Stimulated activated naive CD8-positive, alpha-beta T cell treated with anti-CD3 and anti-CD28 coated beads, Interleukin-15, Interleukin-2, amounts not matched to agents 100 U/mL and 50 U/mL, for 24 hours (primary cell): ENCODE results near the gene DENND2D.
A peak's percentile ranks its signal among the peaks of the same experiment; 100 is the strongest.

Source experiments
- ATAC-seq: fragments of 150-1000 bp; cut with Tn5 transposase; one replicate; pipeline ENCODE4 v1.10.0; 2021
- DNase-seq: peaks from one replicate; pipeline ENCODE4 v3.0.0; 2021

DENND2D gene, protein sequence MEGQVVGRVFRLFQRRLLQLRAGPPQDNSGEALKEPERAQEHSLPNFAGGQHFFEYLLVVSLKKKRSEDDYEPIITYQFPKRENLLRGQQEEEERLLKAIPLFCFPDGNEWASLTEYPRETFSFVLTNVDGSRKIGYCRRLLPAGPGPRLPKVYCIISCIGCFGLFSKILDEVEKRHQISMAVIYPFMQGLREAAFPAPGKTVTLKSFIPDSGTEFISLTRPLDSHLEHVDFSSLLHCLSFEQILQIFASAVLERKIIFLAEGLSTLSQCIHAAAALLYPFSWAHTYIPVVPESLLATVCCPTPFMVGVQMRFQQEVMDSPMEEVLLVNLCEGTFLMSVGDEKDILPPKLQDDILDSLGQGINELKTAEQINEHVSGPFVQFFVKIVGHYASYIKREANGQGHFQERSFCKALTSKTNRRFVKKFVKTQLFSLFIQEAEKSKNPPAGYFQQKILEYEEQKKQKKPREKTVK

DNA sequence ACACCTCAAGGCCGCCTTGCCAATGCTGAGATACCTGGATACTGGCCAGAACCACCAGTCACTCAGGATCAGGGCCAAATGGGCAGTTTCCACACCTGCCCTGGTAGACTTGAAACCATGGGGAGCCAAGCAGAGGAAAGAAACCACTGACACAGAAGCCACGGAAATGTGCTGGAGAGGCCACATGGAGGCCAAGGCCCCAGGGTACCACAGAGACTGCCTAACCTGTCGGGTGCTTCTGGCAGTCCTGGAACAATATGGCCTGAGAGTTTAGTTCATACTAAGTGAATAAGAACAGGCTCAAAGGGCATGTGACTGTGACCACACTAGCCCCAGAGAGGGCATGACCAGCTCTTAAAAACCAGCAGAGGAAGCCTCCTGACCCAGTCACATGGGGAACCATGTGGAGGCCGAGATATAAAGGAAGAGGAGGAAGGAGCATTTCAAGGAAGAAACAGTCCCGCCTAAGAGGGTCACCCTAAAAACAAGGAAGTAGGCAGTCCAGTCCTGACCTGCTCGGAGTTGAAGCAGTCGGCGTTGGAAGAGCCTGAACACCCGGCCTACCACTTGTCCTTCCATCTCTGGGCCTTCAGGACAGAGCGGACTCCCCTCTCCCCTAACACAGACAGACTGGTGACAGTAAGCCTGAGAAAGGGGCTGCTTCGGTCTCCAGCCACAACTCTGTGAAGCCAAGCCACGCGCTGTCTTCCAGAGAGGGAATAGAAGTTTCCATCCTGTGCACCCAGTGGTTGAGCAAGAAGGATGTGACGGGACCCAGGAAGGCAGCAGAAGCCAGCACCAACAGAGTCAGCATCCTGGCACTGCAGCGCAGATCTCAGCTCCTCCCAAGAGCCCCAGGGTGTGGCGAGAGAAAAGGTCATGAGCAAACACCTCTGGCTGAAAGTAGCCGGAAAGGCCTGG is at the start of gene DENND2D:
TSS of gene DENND2D (minus strand) at position 766 of the 921 bp plus-strand sequence. CDS start at position 579, 187 bp downstream.
- DNase-seq, result peak; percentile 76

DNA sequence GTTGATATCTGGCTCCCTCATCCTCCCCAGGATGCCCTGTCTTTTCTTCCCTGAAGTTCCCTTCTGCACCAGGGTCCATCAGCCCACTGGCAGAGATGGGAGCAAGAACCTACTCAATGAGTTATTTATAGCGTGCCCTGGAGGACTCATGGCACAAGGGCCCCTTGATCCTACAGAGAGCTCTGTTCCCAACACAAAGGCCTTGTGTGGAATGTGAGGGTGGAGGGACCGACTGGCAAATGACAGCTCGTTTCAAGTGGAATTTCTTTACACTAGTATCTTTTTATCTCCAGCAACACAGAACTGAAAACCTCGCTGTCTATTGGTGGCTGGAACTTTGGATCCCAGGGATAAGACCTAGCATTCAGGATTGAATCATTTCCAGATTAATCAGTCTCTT is 49.5 kb upstream of the DENND2D start:
- DNase-seq (no peak), ATAC-seq (no peak)

More for the DNA sequence above, at the start of gene DENND2D:
- peak; percentile 68 for ATAC-seq

DNA sequence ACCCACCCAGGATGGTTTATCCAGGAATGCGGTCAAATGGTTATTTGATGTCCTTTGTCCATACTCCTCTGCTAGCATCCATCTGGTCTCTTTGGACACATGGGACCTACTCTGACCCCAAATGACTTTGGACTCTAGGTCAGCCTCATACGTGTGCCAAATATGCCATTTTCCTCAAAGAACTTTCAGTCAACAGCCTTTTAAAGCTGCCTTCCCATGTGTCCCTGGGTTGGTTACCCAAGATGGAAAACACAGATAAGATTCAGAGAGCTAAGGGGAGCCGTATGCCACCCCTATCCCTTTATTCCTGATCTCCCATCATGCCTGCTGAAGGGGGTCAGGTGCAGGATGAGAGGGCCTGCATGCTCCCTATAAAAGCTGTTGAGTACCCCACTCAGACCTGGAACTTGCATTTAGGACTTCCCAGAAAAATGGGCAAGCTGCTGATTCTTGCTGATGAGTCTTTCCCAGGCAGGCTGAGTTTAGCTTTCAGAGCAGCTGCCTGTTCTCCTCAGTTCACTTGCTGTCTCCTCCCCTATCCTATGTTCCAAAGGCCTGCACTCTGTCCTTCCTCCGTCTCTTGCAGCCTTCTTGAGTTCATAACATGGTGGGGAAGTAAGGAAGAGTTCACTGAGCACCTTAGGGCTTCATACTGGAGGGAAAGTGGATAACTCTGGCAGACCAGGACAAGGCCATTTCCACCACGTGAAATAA is 46.8 kb upstream of the DENND2D start:
- ATAC-seq (no peak), DNase-seq (no peak)

DNA sequence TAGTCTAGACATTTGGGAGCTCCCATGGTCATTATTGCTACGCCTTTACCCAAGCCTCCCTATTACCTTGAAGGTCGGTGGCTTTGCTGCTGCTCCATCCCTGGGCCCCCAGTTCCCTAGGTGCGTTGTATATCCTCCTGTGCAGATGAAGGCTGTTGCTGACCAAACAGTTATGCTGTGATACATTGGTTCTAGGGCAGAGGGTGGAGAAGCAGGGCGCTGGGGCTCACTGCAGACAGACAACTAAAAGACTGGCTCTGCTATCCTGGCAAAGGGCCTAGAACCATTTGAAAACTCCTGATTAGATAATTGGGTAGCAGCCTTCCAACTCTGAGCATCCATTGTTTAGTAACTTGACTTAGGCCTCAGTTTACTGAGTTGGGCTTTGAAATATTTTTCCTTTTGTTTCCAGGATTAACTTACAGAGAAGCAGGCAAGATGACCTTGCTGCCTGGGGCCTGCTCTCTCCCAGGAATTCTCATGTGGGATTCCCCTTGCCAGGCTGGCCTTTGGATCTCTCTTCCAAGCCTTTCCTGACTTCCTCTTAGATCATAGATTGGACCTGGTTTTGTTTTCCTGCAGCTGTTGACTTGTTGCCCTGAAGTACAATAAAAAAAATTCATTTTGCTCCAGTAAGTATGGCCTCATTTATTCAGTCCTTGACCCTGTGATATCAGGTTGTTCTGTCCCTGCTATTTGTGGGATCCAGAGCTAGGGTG is 42.5 kb upstream of the DENND2D start:
- ATAC-seq, result no peak
- no peak for DNase-seq

DNA sequence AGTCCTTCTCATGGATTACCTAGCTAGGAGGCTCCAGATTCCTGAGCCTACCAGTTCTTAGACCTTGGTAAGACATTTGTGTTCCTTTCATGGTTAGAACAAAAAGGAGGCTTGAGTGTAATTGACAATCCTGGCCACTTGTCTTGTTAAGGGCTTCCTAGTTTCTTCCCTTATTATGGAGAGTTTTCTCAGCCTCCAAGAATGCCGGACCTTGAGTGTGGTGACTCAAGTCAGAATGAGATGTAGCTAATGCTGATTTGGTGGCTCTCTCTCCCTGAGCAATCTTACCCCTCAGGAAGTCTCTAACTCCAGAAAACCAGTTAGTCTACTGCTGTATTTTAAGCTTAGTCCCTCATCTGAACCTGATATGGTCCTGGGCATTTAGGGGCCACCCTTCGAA is 41.4 kb upstream of the DENND2D start:
- DNase-seq, result no peak
- ATAC-seq, result no peak

DNA sequence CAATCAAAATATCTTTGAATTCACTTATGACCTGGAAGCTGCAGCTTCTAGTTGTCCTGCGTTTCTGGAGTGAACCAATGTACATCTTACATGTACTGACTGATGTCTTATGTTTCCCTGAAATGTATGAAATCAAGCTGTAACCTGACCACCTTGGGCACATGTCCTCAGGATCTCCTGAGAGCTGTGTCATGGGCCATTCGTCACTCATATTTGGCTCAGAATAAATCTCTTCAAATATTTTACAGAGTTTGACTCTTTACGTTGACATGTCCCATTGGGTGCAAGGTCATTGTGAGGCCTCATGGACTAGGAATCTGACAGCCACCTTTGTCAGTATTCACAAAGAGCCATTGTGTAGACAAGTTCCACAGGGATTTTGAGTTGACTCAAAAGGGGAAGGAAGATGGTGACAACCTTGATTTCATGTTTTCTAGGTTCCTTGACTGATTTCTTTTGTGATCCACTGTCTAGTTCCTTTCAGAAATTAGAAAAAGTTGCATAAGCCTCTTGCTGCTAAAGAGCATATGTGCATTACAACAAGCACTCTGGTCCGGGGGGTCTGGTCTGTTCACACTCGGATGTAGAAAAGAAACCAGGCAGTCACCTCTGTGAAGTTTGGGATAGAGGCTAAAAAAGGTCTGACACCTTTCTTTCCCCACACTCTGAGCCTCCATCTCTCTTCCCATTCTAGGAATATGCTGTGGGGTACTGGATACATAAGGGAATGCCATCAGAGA is 37.8 kb upstream of the DENND2D start:
- ATAC-seq (no peak), DNase-seq (no peak)

DNA sequence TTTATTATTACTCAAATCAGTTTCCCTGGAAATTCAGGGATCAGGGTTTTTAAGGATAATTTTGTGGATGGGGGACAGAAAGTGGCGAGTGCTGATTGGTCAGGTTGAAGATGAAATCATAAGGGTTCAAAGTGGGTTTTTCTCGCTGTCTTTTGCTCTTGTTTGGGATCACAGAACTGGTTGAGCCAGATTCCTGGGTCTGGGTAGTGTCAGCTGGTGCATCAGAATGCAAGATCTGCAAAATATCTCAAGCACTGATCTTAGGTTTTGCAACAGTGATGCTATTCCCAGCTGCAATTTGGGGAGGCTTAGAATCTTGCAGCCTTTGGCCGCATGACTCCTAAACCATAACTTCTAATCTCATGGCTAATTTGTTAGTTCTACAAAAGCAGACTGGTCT is 36.4 kb upstream of the DENND2D start:
- no peak for ATAC-seq
- DNase-seq, result no peak

DNA sequence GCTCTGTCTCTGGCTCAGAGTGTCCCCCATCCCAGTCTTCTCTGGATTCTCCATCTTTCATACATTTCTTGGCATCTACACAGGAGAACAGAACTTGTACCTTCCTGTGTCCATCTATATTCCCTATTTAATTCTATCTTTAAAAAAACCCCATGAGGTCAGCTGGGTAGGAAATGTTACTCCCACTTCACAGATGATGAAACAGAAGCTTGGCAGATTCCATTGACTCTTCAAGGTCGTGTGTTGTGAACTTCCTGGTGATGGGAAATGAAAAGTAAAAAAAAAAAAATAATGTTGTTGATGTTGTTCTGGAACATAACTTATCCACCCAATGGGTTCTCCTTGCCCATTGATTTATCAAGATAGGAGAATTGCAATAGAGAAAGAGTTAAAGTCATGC is 35.9 kb upstream of the DENND2D start:
- ATAC-seq (no peak), DNase-seq (no peak)

DNA sequence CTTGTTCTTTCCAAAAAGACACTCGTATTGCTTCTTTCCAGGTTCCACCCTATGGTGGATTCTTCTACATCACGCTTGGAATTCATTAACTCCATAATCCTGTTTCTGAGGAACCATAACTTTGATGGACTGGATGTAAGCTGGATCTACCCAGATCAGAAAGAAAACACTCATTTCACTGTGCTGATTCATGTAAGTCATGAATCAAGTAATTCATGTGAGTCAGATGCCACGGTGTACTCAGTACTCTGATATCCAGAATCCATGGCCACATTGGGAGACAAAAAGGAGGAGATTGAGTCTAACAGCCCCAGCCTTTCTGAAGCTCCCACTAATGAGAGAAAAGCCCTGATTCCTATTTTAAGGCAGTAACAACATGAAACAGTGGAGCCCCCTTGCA is 34.4 kb upstream of the DENND2D start:
- ATAC-seq, result peak; percentile 59
- DNase-seq, result no peak

DNA sequence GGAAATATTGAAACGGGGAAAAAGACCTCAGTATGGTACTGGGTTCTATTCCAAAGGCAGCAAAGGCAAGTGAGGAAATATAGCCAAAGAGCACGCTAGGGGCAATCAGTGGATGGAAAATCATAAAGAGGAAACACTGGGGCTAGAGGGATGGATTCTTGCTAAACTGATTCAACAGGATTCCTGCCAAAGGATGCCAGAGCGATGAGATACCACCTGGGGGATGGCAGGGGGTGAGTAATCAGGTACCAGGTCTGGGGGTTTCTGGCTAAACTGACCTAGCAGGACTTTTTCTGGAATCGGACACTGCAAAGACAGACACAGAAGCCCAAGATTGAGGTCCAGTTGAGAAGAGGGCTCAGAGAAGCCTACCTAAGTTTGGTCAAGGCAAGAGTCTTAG is 33.8 kb upstream of the DENND2D start:
- DNase-seq (no peak), ATAC-seq (no peak)

DNA sequence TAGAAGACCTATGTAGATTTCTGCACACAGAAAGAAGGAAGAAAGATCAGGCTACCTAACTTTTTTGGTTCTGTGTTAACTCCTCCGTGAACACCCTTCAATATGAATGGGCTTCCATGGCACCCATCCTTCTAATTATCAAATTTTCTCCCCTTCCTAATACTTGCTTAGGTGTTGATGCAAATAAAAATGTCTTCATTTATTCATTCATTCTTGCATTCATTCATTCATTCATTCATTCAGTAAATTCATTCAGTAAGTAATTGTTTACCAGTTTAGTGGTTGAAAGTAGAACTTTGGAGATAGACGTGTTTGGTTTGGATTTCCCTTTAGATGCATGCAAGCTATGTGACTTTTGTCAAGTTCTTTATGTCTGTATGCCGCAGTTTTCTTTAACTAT is 31.7 kb upstream of the DENND2D start:
- DNase-seq (no peak), ATAC-seq (no peak)

DNA sequence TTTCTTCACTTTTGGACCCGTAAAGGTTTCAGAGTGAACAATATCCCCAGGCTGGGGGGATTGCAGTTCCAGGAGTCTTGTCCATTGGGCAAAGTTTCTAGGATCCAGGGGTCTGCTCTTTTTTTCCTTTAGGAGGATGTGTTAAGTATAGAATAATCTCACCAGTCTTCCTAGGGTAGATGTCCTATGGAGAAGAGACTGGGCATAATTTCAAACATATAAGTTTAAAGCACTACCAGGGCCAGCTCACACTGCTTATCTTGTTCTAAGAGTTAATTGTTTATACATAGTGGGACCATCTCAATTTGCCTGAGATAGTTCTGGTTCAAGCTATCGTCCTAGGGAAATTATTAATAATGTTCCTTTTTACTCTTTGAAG is 28.3 kb upstream of the DENND2D start:
- ATAC-seq (no peak), DNase-seq (no peak)

DNA sequence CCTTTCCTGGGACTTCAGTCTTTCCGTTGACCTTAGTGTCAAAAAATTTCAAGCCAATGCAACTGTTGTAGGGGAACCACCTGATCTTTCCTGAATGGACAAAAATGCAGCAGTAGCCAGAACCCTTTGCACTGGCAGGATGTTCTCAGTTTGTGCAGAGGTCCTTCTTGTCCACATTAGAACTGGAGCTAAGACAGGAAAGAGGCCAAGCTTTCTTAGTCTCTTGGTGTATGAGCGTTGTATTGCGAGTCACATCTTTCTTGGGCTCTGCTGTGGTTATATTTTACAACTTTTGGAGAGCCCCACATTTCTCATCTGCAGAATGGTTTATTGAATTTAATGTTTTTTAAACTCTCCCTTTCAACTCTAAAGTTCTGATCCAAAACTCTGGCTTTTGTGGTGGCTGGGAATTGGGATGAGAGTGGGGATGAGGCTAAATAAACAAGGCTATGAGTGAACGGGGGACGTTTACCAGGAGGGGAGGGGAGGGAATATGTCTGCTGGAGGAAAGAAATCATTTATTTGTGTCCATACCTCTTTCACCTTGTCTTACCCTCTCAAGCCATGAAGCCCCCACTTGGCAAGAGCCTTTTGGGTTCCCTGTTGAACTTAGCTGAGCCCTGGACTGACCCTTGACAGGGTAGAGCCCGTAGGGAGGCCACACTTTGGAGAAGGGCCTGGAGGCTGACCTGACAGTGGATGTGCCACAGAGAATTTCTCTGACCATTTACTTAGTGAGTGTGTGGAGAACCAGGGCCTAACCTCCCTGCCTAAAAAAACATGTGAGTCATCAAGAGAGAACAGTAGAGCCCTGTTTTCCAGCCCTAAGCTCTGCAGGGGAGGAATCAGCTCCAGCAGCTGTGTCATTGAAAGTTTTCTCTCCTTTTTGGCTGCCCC is 27.7 kb upstream of the DENND2D start:
- no peak for DNase-seq
- ATAC-seq, result peak; percentile 59

DNA sequence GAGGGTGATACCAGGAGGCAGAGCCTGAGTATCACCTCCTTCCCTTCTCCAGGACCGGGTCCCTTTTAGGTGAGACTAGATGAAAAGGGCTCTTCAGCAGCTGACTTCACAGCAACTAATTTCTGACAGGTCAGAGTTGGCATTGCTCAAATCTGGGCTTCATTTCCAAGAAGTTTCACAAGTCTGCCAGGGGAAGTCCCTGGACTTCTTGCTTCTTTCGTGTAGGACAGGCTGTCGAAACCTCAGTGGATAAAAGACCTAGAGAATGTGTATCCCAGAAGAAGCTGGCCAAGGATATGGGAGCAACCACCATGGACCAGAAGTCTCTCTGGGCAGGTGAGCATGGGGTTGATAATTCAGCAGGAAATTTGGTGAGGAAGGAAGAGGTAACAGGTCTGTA is 27.0 kb upstream of the DENND2D start, which contains the start of gene CHI3L2:
TSS of gene CHI3L2 (plus strand) at position 280 of the 400 bp plus-strand sequence. CDS start at position 297, 17 bp downstream.
- ATAC-seq (no peak), DNase-seq (no peak)

DNA sequence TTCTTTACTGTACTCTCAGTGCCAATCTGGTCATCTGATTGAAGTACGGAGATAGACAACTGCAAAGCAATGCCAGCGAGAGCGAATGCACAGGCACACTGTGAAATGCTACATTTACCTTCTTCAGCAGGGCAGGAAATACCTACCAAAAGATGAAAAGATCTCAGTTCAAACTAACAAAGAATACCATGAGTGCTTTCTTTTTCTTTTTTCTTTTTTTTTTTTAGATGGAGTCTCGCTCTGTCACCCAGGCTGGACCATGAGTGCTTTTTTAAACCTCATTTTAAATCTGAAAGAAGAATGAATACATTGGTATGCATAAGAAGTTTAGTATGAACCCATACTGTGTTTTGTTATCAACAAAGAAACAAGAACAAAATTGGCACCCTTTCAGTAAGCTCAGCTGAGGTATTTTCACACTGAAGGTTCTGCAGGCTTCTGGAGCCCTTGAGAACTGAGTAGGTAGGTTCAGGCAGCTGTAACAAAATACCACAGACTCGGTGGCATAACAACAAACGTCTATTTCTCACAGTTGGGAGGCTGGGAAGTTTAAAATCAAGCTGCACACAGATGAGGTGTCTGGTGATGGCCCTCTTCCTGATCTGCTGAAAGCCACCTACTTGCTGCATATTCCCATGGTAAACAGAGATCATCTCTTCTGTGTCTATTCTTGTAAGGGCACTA is 25.4 kb upstream of the DENND2D start:
- no peak for DNase-seq
- ATAC-seq, result no peak

DNA sequence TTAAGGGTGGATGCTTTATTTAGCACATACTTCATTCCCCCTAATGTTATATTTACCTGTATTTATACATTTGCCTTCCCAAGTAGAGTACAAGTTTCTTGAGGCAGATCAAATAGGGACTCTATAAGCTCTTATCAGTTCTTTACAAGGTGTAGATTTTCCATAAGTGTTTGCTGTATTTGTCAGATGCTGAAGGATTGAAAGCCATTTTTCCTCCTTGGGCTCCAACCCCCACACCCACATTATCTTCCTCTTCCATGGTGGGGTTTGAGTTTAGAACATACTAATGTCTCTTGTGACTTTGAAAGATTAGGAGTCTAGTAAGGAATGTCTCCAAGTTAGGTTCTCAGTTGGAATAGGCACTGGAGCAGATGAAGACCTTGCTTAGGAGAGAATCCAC is 24.6 kb upstream of the DENND2D start:
- no peak for ATAC-seq
- DNase-seq, result no peak

DNA sequence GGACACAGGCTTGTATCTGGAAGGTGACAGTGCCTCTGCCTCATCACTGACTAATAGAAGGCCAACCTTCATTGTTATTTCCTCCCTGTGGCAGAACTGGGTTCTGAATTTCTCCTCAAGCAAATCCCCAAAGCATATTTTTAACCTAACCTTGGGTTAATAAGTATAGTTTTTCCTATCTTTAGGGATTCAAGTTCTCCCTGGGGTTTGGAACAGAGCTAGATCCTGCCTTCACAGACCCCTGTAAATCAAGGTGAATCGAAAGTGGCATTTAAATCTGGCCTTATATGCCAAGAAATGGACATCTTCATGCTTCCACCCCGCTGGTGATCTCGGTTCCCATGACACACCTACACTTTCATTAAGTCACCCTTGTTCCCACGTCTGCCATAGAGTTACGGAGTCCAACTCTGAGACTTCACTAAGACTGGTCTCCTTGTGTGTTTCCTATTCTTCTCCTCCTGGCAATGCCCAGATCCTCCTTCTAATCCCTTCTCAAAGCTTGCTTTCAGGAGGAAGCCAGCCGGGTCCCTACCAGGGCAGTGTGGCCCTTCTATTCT is 22.8 kb upstream of the DENND2D start:
- ATAC-seq, result no peak
- no peak for DNase-seq

DNA sequence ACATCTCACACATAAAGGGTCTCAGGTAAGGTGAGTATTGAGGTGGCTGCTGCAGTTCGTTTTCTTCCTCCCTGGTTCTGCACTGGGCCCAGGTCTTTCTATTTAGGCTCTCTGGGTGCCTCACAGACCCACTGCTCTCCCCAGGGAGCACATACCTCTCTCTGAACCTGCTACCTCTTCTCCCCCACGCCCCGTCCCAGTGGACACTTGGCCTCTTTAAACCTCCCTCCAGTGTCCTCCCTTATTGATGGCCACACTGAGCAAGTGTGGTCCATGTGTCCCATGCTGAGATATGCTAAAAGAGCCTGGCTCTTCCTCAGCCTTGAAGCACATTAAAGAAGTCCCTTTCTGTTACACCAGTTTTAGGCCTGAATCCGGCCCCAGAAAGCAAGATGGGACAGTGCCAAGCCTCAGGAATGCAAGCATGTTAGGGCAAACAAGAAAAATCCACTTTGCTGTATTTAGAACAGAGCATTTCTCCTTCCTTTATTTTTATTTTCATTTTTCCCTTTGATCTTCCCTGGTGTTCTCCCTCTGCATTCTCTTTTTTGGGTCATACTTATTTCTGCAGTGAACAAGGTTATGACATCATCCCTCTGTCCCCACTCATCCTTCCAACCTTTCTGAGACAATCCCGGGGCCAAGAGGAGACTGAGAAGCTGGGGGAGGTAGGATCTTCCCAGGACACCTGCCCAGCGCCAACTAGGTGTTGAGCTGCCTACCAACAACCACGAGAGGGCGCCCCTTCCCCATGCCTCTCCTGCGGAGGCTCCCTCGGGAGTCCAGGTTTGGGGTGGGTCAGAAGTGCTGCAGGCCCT is 22.1 kb upstream of the DENND2D start:
- ATAC-seq (peak; percentile 17), DNase-seq (peak; percentile 88)
